ENCODE measurements around the gene RGS8.

DNA sequence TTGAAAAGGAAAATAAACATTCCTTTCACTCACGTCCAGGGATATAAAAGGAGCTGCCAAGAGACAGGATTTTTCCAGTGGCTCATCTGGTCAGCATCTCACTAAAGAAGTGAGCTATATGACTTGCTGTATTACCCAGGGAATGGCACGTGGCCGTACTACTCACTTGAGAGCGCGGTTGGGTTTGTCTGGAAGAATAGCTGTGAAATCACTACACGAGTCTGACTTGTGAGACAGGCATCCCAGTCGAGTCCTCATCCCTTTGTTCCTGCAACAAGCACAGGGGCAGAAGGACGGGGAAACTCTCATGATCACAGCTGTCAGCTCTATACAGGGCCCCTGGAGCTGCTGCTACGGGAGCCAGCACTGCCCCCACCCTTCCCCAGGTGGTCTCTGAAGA is 17.7 kb downstream of the RGS8 start:
- TF ChIP-seq, protein P1, sequence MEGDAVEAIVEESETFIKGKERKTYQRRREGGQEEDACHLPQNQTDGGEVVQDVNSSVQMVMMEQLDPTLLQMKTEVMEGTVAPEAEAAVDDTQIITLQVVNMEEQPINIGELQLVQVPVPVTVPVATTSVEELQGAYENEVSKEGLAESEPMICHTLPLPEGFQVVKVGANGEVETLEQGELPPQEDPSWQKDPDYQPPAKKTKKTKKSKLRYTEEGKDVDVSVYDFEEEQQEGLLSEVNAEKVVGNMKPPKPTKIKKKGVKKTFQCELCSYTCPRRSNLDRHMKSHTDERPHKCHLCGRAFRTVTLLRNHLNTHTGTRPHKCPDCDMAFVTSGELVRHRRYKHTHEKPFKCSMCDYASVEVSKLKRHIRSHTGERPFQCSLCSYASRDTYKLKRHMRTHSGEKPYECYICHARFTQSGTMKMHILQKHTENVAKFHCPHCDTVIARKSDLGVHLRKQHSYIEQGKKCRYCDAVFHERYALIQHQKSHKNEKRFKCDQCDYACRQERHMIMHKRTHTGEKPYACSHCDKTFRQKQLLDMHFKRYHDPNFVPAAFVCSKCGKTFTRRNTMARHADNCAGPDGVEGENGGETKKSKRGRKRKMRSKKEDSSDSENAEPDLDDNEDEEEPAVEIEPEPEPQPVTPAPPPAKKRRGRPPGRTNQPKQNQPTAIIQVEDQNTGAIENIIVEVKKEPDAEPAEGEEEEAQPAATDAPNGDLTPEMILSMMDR (IDR thresholded peaks at IDR 0.05), result no peak
- no peak for TF ChIP-seq POLR2A (IDR thresholded peaks at IDR 0.05)
